GM12873 (cell line): ENCODE measurements around the gene SIAH3.

ENCODE experiments used
- CTCF ChIP-seq: IDR thresholded peaks from 2 replicates; pipeline ENCODE4 v1.5.1; 2012; ENCODE audit warnings: low read depth, mild to moderate bottlenecking, moderate library complexity, low read length, control low read depth; ENCODE audit not compliant: insufficient read depth; ENCODE audit errors: missing control alignments

SIAH3 gene

GRCh38 chr13:45792827-45793303, 58.7 kb downstream of the SIAH3 start:
- TF ChIP-seq CTCF = no peak

DNA sequence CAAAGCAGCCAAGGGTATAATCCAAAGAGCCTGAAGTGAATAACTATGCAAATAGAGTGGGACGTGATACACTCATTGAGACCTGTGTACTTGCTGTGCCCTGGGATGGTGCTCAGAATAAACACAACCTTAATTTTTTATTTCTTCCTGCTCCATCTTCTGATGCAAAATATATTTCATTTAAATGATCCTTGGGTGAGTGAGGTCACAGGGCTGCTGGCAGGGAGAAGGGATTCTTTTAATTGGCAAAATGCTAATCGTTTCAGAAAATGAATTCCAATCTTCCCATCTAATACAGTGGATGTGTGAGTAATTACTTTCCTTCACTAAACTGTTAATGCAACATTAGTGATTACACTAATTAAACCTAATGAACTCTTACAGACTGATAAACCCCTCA, 63.5 kb downstream of the SIAH3 start:
- TF ChIP-seq CTCF = no peak

DNA sequence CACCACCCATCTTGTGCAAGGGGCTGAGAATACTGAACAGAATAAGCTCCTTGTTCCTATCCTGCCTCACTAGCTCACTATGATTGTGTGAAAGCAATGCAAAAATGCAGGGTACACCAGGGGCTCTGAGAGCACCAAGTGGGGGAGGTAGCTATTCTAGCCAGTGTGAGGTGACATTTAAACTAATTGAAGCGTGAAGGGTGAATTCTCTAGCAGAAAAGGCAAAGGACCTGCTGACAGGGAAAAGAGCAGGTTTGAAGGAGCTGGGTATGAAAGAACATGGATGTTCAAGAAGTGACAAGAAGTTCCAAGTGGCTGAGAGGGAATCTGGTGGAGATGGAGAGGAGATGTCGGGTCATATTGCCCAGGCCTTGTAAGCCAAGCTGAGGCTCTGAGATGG, 64.2 kb downstream of the SIAH3 start:
- TF ChIP-seq CTCF = no peak

DNA sequence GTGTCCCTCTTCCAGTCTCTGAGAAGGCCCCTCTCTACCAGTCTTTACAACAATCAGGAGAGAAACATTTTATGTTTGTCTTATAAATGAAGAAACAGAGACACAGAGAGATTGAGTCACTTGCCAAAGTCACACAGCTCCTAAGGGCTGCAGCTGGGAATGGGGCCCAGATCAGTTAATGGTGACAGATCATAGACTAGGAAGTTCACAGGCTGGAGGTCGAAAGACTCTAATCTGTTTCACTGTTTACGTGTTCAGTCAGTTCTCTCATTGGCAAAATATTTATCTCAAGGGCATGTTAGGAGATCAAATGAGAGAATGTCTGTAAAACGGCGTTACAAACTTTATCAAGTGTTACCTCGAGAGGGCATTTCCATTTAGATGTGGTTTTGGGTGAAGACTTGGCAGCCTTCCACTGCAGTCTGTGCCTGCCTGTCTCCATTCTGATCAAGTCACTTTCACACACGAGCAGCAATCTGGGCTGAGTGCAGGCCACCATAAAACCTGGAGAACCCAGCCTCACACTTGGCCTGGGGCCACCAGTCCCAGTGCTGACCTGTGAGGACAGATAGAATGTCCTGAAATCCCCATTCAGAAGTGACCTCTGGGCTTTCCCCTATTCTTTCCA, 65.1 kb downstream of the SIAH3 start:
- TF ChIP-seq CTCF = no peak

DNA sequence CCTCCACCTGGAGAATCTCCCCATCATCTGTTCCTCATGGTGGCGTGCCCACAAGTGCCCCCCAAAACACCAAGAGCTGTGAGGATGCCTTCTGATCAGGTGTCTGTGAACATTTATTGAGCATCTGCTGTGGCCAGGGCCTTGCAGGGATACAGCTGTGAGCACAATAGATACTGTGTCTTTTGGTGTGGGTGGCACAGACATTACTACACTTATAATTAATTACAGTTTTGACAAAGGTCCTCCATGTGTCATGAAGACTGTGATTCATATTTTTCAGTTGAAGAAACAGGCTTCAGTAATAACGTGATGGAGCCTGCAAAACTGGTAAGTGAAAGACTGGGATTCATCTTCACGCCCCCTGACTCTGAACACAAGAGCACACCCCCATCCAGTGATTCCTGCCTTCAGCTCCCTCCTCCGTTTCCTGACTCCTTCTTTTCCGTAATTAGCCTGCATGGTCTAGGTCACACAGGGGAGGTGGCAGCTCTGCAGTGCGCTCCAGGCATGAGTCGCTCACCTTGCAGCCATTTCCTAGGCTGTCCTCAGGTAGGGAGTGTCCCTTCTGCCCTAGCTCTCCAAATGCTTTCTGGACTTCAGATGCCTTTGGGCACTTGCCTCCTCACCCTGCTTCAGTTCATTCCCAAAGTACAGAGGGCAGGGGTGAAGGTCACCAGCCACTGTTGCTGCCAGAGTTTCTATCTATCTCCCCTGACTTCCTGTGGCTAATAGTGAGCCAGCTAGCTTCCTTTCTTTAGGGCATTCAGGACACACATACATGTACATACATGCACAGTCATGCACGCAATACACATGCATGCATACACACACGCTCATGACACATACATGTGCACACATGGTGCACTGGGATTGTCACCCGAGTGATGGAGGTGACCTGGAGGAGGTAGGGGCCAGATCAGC, 66.5 kb downstream of the SIAH3 start:
- no peak for TF ChIP-seq CTCF

GRCh38 chr13:45783346-45784043, 68.1 kb downstream of the SIAH3 start:
- TF ChIP-seq CTCF = no peak
